Measurements from ENCODE around the gene RUVBL2. TPM values are rescaled to one million over a fixed set of nuclear protein-coding genes. Genes with fewer than 3 reads are reported as not detected.

The RUVBL2 gene
- total RNA-seq, 1 donor, result 122 TPM

DNA sequence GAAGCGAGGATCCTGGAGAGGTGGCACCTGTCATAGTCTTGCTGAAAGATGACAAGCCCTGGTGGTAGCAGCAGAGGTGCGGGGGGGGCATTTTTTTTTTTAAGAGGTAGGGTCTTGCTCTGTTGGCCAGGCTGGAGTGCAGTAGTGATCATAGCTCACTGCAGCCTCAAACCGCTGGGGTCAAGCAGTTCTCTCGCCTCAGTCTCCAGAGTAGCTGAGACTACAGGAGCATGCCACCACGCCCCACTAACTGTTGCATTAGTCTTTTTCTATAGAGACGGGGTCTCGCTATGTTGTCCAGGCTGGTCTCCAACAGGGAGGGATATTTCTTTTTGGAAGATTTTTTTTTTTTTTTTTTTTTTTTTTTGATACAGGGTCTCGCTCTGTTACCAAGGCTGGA is 35.7 kb upstream of the RUVBL2 start:
- peaks cover 17% of the 10 kb centered on the region for H3K4me1 ChIP-seq (ENCODE audit: insufficient read depth, low read length)
- H3K27me3 ChIP-seq (ENCODE audit: insufficient read depth, low read length), result no peaks in the 10 kb centered on the region
- H3K79me2 ChIP-seq (ENCODE audit: insufficient read depth, low read length), result peaks cover 32% of the 10 kb centered on the region
- TF ChIP-seq, protein P1, sequence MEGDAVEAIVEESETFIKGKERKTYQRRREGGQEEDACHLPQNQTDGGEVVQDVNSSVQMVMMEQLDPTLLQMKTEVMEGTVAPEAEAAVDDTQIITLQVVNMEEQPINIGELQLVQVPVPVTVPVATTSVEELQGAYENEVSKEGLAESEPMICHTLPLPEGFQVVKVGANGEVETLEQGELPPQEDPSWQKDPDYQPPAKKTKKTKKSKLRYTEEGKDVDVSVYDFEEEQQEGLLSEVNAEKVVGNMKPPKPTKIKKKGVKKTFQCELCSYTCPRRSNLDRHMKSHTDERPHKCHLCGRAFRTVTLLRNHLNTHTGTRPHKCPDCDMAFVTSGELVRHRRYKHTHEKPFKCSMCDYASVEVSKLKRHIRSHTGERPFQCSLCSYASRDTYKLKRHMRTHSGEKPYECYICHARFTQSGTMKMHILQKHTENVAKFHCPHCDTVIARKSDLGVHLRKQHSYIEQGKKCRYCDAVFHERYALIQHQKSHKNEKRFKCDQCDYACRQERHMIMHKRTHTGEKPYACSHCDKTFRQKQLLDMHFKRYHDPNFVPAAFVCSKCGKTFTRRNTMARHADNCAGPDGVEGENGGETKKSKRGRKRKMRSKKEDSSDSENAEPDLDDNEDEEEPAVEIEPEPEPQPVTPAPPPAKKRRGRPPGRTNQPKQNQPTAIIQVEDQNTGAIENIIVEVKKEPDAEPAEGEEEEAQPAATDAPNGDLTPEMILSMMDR (IDR thresholded peaks at IDR 0.05; ENCODE audit: extremely low read depth, low read depth, low read length), result no peak
- DNase-seq (ENCODE audit: insufficient read length, low spot score, missing footprints), result no peak
- no peaks in the 10 kb centered on the region for H4K20me1 ChIP-seq (ENCODE audit: insufficient read depth, low read length)
- no peaks in the 10 kb centered on the region for H3K9me3 ChIP-seq (ENCODE audit: low read depth, low read length)
- H3K4me2 ChIP-seq (ENCODE audit: insufficient read depth, low read length), result no peak overlapping the region
- peaks cover 27% of the 10 kb centered on the region for H3K36me3 ChIP-seq (ENCODE audit: insufficient read depth, low read length)
- no peak overlapping the region for H3K4me3 ChIP-seq (ENCODE audit: insufficient read depth, low read length)
- no peak overlapping the region for H3K27ac ChIP-seq (ENCODE audit: low read depth, low read length)
- H2AFZ ChIP-seq (ENCODE audit: low read length), result no peak overlapping the region

DNA sequence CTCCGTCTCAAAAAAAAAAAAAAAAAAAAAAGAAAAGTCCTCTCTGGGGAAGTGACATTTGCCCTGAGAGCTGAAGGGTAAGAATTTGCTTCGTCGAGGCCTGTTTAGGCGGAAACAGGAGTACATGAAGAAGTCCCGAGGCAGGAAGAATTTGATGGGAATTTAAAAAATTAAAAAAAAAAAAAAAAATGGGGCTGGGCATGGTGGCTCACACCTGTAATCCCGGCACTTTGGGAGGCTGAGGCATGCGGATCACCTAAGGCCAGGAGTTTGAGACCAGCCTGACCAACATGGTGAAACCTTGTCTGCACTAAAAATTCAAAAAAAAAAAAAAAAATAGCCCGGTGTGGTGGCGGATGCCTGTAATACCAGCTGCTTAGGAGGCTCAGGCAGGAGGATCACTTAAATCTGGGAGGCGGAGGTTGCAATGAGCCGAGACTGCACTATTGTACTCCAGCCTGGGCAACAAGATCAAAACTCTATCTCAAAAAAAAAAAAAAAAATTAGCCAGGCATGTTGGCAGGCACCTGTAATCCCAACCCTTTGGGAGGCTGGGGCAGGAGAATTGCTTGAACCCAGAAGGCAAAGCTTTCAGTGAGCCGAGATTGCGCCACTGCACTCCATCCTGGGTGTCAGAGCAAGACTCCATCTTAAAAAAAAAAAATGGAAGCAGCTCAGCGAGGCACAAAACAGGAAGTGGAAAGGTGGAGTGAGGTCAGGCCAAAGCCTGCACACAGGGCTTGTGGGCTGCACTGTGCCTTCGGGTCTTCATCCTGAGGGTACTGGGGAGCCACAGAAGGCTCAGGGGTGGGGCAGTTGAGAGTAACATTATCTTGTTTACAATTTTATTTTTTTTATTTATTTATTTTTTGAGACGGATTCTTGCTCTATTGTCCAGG is 34.1 kb upstream of the RUVBL2 start:
- Histone ChIP-seq H3K4me2 (ENCODE audit: insufficient read depth, low read length) (no peak overlapping the region), H3K4me1 (ENCODE audit: insufficient read depth, low read length) (peaks cover 28% of the 10 kb centered on the region), H3K27ac (ENCODE audit: low read depth, low read length) (no peak overlapping the region), H3K9me3 (ENCODE audit: low read depth, low read length) (no peaks in the 10 kb centered on the region), H3K79me2 (ENCODE audit: insufficient read depth, low read length) (peaks cover 29% of the 10 kb centered on the region), H2AFZ (ENCODE audit: low read length) (no peak overlapping the region), H3K27me3 (ENCODE audit: insufficient read depth, low read length) (no peaks in the 10 kb centered on the region), H3K36me3 (ENCODE audit: insufficient read depth, low read length) (peaks cover 27% of the 10 kb centered on the region), H4K20me1 (ENCODE audit: insufficient read depth, low read length) (no peaks in the 10 kb centered on the region), H3K4me3 (ENCODE audit: insufficient read depth, low read length) (no peak overlapping the region)
- TF ChIP-seq, protein P1 (IDR thresholded peaks at IDR 0.05; ENCODE audit: extremely low read depth, low read depth, low read length), result no peak
- DNase-seq (ENCODE audit: insufficient read length, low spot score, missing footprints), result peak; percentile 3

DNA sequence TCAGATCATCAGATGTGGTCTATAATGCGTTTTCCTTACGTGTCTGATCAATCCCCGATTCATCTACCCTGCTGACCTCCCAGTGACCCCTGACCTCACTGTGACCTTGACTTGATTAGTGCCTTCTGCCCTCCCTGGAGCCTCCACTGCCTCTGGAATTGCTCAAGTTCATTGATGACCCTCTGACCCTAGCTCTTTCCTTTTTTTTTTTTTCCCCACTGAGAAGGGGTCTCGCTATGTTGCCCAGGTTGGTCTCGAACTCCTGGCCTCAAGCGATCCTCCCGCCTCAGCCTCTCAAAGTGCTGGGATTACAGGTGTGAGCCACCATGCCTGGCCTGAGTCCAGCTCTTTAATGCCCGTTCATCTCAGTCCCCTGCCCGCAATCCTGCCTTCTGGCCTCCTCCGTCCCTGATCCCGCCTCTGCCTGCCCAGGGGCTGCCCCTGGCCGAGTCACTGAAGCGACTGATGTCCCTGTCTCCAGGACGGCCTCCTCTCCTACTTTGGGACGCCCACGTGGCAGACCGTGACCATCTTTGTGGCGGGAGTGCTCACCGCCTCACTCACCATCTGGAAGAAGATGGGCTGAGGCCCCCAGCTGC is 32.5 kb upstream of the RUVBL2 start:
- no peaks in the 10 kb centered on the region for H3K27me3 ChIP-seq (ENCODE audit: insufficient read depth, low read length)
- no peak overlapping the region for H3K4me2 ChIP-seq (ENCODE audit: insufficient read depth, low read length)
- peaks cover 22% of the 10 kb centered on the region for H3K4me1 ChIP-seq (ENCODE audit: insufficient read depth, low read length)
- no peak overlapping the region for H3K27ac ChIP-seq (ENCODE audit: low read depth, low read length)
- DNase-seq (ENCODE audit: insufficient read length, low spot score, missing footprints), result peak; percentile 61
- no peak overlapping the region for H2AFZ ChIP-seq (ENCODE audit: low read length)
- TF ChIP-seq, protein P1 (IDR thresholded peaks at IDR 0.05; ENCODE audit: extremely low read depth, low read depth, low read length), result no peak
- peaks cover 26% of the 10 kb centered on the region for H3K36me3 ChIP-seq (ENCODE audit: insufficient read depth, low read length)
- H3K79me2 ChIP-seq (ENCODE audit: insufficient read depth, low read length), result peaks cover 23% of the 10 kb centered on the region
- no peaks in the 10 kb centered on the region for H3K9me3 ChIP-seq (ENCODE audit: low read depth, low read length)
- no peak overlapping the region for H3K4me3 ChIP-seq (ENCODE audit: insufficient read depth, low read length)
- peaks cover 8% of the 10 kb centered on the region for H4K20me1 ChIP-seq (ENCODE audit: insufficient read depth, low read length)

DNA sequence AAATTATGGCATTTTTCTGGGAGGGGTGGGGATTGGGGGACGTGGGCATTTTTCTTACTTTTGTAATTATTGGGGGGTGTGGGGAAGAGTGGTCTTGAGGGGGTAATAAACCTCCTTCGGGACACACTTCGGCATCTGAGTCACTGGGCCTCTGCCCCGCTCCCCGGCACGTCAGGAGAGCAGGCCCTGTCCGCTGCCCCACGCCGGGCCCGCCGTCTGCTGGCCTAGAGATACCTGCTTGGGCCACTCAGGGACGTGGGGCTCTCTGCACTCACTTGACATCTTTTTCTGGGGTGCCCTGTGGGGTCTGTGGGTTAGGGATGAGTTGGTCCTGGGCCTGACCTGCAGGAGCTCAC is 32.0 kb upstream of the RUVBL2 start:
- TF ChIP-seq, protein P1 (IDR thresholded peaks at IDR 0.05; ENCODE audit: extremely low read depth, low read depth, low read length), result no peak

More for the DNA sequence above, 32.0 kb upstream of the RUVBL2 start:
- Histone ChIP-seq H3K4me1 (ENCODE audit: insufficient read depth, low read length) (peaks cover 23% of the 10 kb centered on the region), H3K27ac (ENCODE audit: low read depth, low read length) (no peak overlapping the region), H3K79me2 (ENCODE audit: insufficient read depth, low read length) (peaks cover 25% of the 10 kb centered on the region), H3K4me2 (ENCODE audit: insufficient read depth, low read length) (no peak overlapping the region), H3K27me3 (ENCODE audit: insufficient read depth, low read length) (no peaks in the 10 kb centered on the region), H4K20me1 (ENCODE audit: insufficient read depth, low read length) (peaks cover 13% of the 10 kb centered on the region), H3K9me3 (ENCODE audit: low read depth, low read length) (no peaks in the 10 kb centered on the region), H3K36me3 (ENCODE audit: insufficient read depth, low read length) (peaks cover 27% of the 10 kb centered on the region), H2AFZ (ENCODE audit: low read length) (no peak overlapping the region), H3K4me3 (ENCODE audit: insufficient read depth, low read length) (no peak overlapping the region)
- peak; percentile 36 for DNase-seq (ENCODE audit: insufficient read length, low spot score, missing footprints)

Measured in osteoblast (primary cell).